SK-N-SH treated with all-trans-retinoic acid at 6 μM for 48 hours (cell line): ENCODE results near the gene MED7.

Experiments
- ATAC-seq: fragments of 200-7000 bp; cut with Tn5 transposase; 3 replicates; pipeline ENCODE4 v1.9.1; 2020; ENCODE audit warnings: mild to moderate bottlenecking, moderate library complexity
- ARNTL ChIP-seq: fragments of 450-650 bp; formaldehyde crosslinking; IDR thresholded peaks from 2 replicates; pipeline ENCODE4 v1.5.0; 2020; ENCODE audit warnings: low read depth, mild to moderate bottlenecking, moderate library complexity, borderline replicate concordance
- BACH2 ChIP-seq: fragments of 250-450 bp; sonication (Bioruptor Pico); IDR thresholded peaks from 2 replicates; pipeline ENCODE4 v1.9.0; 2021; ENCODE audit warnings: mild to moderate bottlenecking, borderline replicate concordance
- CSDC2 ChIP-seq: fragments of 250-450 bp; sonication (Bioruptor Pico); IDR thresholded peaks from 2 replicates; pipeline ENCODE4 v1.5.0; 2020; ENCODE audit warnings: mild to moderate bottlenecking, moderate library complexity
- ESRRG ChIP-seq: fragments of 250-450 bp; sonication (Bioruptor Pico); IDR thresholded peaks from 2 replicates; pipeline ENCODE4 v1.6.1; 2021; ENCODE audit warnings: mild to moderate bottlenecking
- GLIS3 ChIP-seq: fragments of 250-450 bp; sonication (Bioruptor Pico); IDR thresholded peaks from 2 replicates; pipeline ENCODE4 v1.5.0; 2020; ENCODE audit warnings: mild to moderate bottlenecking, moderate library complexity
- ISL1 ChIP-seq: fragments of 250-450 bp; sonication (Bioruptor Pico); IDR thresholded peaks from 2 replicates; pipeline ENCODE4 v2.1.2; 2022; ENCODE audit warnings: mild to moderate bottlenecking, moderate library complexity
- OSR1 ChIP-seq: fragments of 250-450 bp; sonication (Bioruptor Pico); IDR thresholded peaks from 2 replicates; pipeline ENCODE4 v1.8.0; 2022; ENCODE audit warnings: moderate library complexity, mild to moderate bottlenecking, inconsistent platforms
- POU6F1 ChIP-seq: fragments of 250-450 bp; sonication (Bioruptor Pico); IDR thresholded peaks from 2 replicates; pipeline ENCODE4 v1.8.0; 2021; ENCODE audit warnings: low read depth, mild to moderate bottlenecking, moderate library complexity, borderline replicate concordance
- PPARA ChIP-seq: fragments of 250-450 bp; sonication (Bioruptor Pico); IDR thresholded peaks from 2 replicates; pipeline ENCODE4 v1.5.0; 2020; ENCODE audit warnings: mild to moderate bottlenecking, borderline replicate concordance
- RARB ChIP-seq: fragments of 250-450 bp; sonication (Bioruptor Pico); IDR thresholded peaks from 2 replicates; pipeline ENCODE4 v1.8.0; 2021; ENCODE audit warnings: mild to moderate bottlenecking, moderate library complexity
- SNAI2 ChIP-seq: fragments of 250-450 bp; sonication (Bioruptor Pico); IDR thresholded peaks from 2 replicates; pipeline ENCODE4 v1.5.0; 2020; ENCODE audit warnings: mild to moderate bottlenecking, moderate library complexity
- TCF4 ChIP-seq: fragments of 250-450 bp; sonication (Bioruptor Pico); IDR thresholded peaks from 2 replicates; pipeline ENCODE4 v1.8.0; 2021; ENCODE audit warnings: mild to moderate bottlenecking, moderate library complexity, borderline replicate concordance
- TOX ChIP-seq: fragments of 250-450 bp; sonication (Bioruptor Pico); IDR thresholded peaks from 2 replicates; pipeline ENCODE4 v1.8.0; 2021; ENCODE audit warnings: mild to moderate bottlenecking, moderate library complexity, borderline replicate concordance
- TSHZ2 ChIP-seq: fragments of 250-450 bp; sonication (Bioruptor Pico); IDR thresholded peaks from 2 replicates; pipeline ENCODE4 v1.5.0; 2020; ENCODE audit warnings: mild to moderate bottlenecking, moderate library complexity
- ZC3H10 ChIP-seq: fragments of 250-450 bp; sonication (Bioruptor Pico); IDR thresholded peaks from 2 replicates; pipeline ENCODE4 v1.5.1; 2021; ENCODE audit warnings: mild to moderate bottlenecking, moderate library complexity
- ZFP3 ChIP-seq: fragments of 250-450 bp; sonication (Bioruptor Pico); IDR thresholded peaks from 2 replicates; pipeline ENCODE4 v1.5.0; 2020; ENCODE audit warnings: mild to moderate bottlenecking, moderate library complexity
- ZFP30 ChIP-seq: fragments of 450-650 bp; formaldehyde crosslinking; IDR thresholded peaks from 2 replicates; pipeline ENCODE4 v1.5.0; 2022; ENCODE audit warnings: mild to moderate bottlenecking, moderate library complexity
- ZNF70 ChIP-seq: fragments of 450-650 bp; formaldehyde crosslinking; IDR thresholded peaks from 2 replicates; pipeline ENCODE4 v1.5.0; 2020; ENCODE audit warnings: mild to moderate bottlenecking, moderate library complexity
- TF ChIP-seq, protein P1 (sequence below): fragments of 250-450 bp; sonication (Bioruptor Pico); IDR thresholded peaks from 2 replicates; pipeline ENCODE4 v1.5.1; 2020; ENCODE audit warnings: low read depth, mild to moderate bottlenecking, moderate library complexity
- TF ChIP-seq, protein P2 (sequence below): fragments of 250-450 bp; sonication (Bioruptor Pico); IDR thresholded peaks from 2 replicates; pipeline ENCODE4 v1.8.0; 2020; ENCODE audit warnings: mild to moderate bottlenecking, moderate library complexity, borderline replicate concordance
- TF ChIP-seq, protein P3 (sequence below): fragments of 250-450 bp; sonication (Bioruptor Pico); IDR thresholded peaks from 2 replicates; pipeline ENCODE4 v1.5.1; 2021; ENCODE audit warnings: mild to moderate bottlenecking, moderate library complexity

The MED7 gene

DNA sequence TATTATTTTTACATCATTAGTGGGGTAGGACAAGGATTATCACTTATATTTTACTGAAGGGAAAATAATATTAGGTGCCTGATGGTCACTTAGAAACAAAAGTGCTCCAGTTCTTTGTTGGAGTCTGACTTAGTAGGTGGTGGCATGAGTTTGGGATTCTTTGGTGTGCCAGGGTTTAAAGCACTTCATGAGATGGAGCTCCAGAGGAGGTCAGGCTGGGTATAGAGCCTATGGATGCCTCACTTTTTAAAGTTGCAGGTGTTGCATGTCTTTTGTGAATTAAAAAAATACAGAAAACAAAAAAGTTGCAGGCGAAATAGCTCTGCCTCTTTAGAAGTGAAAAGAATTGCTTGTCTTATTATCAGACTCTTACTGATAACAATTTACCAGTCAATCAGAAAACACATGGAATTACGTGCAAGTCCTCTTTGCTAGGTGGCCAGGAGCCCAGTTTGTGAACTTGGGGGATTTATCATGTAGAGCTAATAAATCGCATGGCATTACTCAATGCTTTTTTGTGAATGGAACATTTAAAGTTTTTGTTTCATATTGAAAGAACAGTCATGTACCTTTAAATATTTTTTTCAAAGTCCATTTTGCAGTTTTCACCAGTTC lies 39.6 kb upstream of the MED7 start (continued):
- TF ChIP-seq POU6F1 (CRISPR knock-in tag), result no peak
- TF ChIP-seq ESRRG, result no peak
- no peak for TF ChIP-seq OSR1

GRCh38 chr5:157180374-157181264 lies 38.0 kb upstream of the MED7 start, which contains the start of gene ITK:
Gene ITK, plus strand, starts transcription at chr5:157180840. Its CDS starts 138 bp downstream, at chr5:157180978.
- TF ChIP-seq, protein P1, sequence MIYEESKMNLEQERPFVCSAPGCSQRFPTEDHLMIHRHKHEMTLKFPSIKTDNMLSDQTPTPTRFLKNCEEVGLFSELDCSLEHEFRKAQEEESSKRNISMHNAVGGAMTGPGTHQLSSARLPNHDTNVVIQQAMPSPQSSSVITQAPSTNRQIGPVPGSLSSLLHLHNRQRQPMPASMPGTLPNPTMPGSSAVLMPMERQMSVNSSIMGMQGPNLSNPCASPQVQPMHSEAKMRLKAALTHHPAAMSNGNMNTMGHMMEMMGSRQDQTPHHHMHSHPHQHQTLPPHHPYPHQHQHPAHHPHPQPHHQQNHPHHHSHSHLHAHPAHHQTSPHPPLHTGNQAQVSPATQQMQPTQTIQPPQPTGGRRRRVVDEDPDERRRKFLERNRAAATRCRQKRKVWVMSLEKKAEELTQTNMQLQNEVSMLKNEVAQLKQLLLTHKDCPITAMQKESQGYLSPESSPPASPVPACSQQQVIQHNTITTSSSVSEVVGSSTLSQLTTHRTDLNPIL (CRISPR knock-in tag), result no peak
- no peak for TF ChIP-seq TSHZ2
- no peak for TF ChIP-seq GLIS3 (CRISPR knock-in tag)
- no peak for TF ChIP-seq ESRRG
- TF ChIP-seq ARNTL, result no peak
- no peak for TF ChIP-seq BACH2 (CRISPR knock-in tag)
- TF ChIP-seq CSDC2, result no peak
- TF ChIP-seq ZNF70 (CRISPR knock-in tag), result no peak
- TF ChIP-seq TOX (CRISPR knock-in tag), result no peak
- TF ChIP-seq SNAI2 (CRISPR knock-in tag), result no peak
- TF ChIP-seq, protein P2, sequence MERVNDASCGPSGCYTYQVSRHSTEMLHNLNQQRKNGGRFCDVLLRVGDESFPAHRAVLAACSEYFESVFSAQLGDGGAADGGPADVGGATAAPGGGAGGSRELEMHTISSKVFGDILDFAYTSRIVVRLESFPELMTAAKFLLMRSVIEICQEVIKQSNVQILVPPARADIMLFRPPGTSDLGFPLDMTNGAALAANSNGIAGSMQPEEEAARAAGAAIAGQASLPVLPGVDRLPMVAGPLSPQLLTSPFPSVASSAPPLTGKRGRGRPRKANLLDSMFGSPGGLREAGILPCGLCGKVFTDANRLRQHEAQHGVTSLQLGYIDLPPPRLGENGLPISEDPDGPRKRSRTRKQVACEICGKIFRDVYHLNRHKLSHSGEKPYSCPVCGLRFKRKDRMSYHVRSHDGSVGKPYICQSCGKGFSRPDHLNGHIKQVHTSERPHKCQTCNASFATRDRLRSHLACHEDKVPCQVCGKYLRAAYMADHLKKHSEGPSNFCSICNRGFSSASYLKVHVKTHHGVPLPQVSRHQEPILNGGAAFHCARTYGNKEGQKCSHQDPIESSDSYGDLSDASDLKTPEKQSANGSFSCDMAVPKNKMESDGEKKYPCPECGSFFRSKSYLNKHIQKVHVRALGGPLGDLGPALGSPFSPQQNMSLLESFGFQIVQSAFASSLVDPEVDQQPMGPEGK (CRISPR knock-in tag), result no peak
- TF ChIP-seq TCF4, result no peak
- TF ChIP-seq POU6F1 (CRISPR knock-in tag), result no peak
- TF ChIP-seq RARB (CRISPR knock-in tag), result no peak
- TF ChIP-seq PPARA, result no peak
- TF ChIP-seq, protein P3, sequence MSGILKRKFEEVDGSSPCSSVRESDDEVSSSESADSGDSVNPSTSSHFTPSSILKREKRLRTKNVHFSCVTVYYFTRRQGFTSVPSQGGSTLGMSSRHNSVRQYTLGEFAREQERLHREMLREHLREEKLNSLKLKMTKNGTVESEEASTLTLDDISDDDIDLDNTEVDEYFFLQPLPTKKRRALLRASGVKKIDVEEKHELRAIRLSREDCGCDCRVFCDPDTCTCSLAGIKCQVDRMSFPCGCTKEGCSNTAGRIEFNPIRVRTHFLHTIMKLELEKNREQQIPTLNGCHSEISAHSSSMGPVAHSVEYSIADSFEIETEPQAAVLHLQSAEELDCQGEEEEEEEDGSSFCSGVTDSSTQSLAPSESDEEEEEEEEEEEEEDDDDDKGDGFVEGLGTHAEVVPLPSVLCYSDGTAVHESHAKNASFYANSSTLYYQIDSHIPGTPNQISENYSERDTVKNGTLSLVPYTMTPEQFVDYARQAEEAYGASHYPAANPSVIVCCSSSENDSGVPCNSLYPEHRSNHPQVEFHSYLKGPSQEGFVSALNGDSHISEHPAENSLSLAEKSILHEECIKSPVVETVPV, result no peak
- no peak for TF ChIP-seq ISL1
- TF ChIP-seq ZFP30 (CRISPR knock-in tag), result no peak
- no peak for TF ChIP-seq ZC3H10
- TF ChIP-seq ZFP3 (CRISPR knock-in tag), result no peak
- no peak for ATAC-seq
